GM21390 (cell line): ENCODE results near the gene CLCA2.

Source experiments
- ATAC-seq: cut with Tn5 transposase; IDR thresholded peaks from one replicate; pipeline ENCODE4 v1.9.1; 2021; ENCODE audit not compliant: unreplicated experiment

Gene CLCA2

GRCh38 chr1:86423873-86424272 lies at the start of gene CLCA2:
Gene CLCA2, plus strand, starts transcription at chr1:86424171. Its CDS starts 77 bp downstream, at chr1:86424248.
- no peak for ATAC-seq

- no peak for ATAC-seq
These were observed 48.3 kb upstream of the CLCA2 start for GRCh38 chr1:86375688-86376087.

GRCh38 chr1:86377341-86377740 lies 46.6 kb upstream of the CLCA2 start:
- ATAC-seq = no peak

- ATAC-seq = no peak
These were observed 45.2 kb upstream of the CLCA2 start for GRCh38 chr1:86378813-86379212.

GRCh38 chr1:86380257-86380861 lies 43.6 kb upstream of the CLCA2 start:
- peak; percentile 77 for ATAC-seq

- ATAC-seq = no peak
These were observed 42.7 kb upstream of the CLCA2 start for GRCh38 chr1:86381223-86381622.

- peak; percentile 61 for ATAC-seq
These were observed 41.1 kb upstream of the CLCA2 start for GRCh38 chr1:86382878-86383277.

- no peak for ATAC-seq
These were observed 35.9 kb upstream of the CLCA2 start for GRCh38 chr1:86387916-86388627.

GRCh38 chr1:86388777-86389176 lies 35.2 kb upstream of the CLCA2 start:
- no peak for ATAC-seq

GRCh38 chr1:86389307-86389706 lies 34.7 kb upstream of the CLCA2 start:
- peak; percentile 93 for ATAC-seq

GRCh38 chr1:86394416-86394815 lies 29.6 kb upstream of the CLCA2 start:
- no peak for ATAC-seq

- peak; percentile 100 for ATAC-seq
These were observed 28.0 kb upstream of the CLCA2 start, which contains the start of gene ODF2L for GRCh38 chr1:86395751-86396497. Gene ODF2L, minus strand, starts transcription at chr1:86396323. Its CDS starts 9,296 bp downstream, at chr1:86387027.

GRCh38 chr1:86396498-86396890 lies 27.5 kb upstream of the CLCA2 start:
- peak; percentile 26 for ATAC-seq

GRCh38 chr1:86409416-86410021 lies 14.5 kb upstream of the CLCA2 start:
- ATAC-seq = no peak

GRCh38 chr1:86410879-86411278 lies 13.1 kb upstream of the CLCA2 start:
- ATAC-seq = no peak

GRCh38 chr1:86416343-86416742 lies 7.6 kb upstream of the CLCA2 start:
- no peak for ATAC-seq

GRCh38 chr1:86419277-86419903 lies 4.6 kb upstream of the CLCA2 start:
- ATAC-seq = peak; percentile 94

GRCh38 chr1:86421601-86422280 lies 2.2 kb upstream of the CLCA2 start:
- ATAC-seq = no peak

- ATAC-seq = no peak
These were observed 498 bp upstream of the CLCA2 start for GRCh38 chr1:86423473-86423872.

- no peak for ATAC-seq
These were observed 5.3 kb downstream of the CLCA2 start for GRCh38 chr1:86429122-86429725.
